Astrocyte (in vitro differentiated cells and primary cell): Measurements from ENCODE around the gene BMPR1A.

Experiments
- CTCF ChIP-seq: IDR thresholded peaks from 2 replicates; pipeline ENCODE4 v1.5.1; 2011; ENCODE audit warnings: low read depth, mild to moderate bottlenecking, inconsistent platforms, low read length, moderate library complexity; ENCODE audit not compliant: insufficient read depth
- EZH2 ChIP-seq: IDR thresholded peaks from 2 replicates; pipeline ENCODE4 v1.6.1; 2012; ENCODE audit warnings: mild to moderate bottlenecking, low read length, inconsistent platforms; ENCODE audit not compliant: insufficient read depth

- TF ChIP-seq CTCF = no peak
- TF ChIP-seq EZH2 = no peak
Observed at GRCh38 chr10:86971232-86971991, 215.0 kb downstream of the BMPR1A start.
